IMR-90 (cell line): ENCODE measurements around the gene TRIM2.

Experiments
- CEBPB ChIP-seq: IDR thresholded peaks from 2 replicates; pipeline ENCODE4 v1.6.1; 2012; ENCODE audit warnings: low read depth, low read length, improper control_type of control experiment
- TF ChIP-seq, protein P1 (sequence below): conservative IDR thresholded peaks from 2 replicates; pipeline ENCODE4 v1.5.1; 2012; ENCODE audit warnings: mild to moderate bottlenecking, low read depth, low read length, improper control_type of control experiment

DNA sequence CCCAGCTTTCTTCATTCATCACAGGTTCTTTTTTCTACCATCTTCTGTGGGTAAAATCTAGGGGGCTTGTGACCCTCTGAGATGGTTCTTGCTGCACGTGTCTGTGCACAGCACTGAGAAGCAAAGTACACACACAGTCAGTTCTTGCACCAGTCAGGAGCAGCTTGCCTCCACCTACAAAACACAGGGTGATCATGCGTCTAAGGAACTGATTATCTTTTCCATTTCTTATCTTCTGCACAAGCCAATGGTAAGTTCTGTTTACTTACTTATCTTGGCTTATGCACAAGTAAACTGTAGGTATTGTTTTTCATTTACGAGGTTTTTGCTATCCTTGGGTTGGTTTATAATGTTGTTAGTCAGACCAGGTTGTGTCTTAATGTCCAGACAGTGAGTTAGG is 40.7 kb downstream of the TRIM2 start:
- TF ChIP-seq, protein P1, sequence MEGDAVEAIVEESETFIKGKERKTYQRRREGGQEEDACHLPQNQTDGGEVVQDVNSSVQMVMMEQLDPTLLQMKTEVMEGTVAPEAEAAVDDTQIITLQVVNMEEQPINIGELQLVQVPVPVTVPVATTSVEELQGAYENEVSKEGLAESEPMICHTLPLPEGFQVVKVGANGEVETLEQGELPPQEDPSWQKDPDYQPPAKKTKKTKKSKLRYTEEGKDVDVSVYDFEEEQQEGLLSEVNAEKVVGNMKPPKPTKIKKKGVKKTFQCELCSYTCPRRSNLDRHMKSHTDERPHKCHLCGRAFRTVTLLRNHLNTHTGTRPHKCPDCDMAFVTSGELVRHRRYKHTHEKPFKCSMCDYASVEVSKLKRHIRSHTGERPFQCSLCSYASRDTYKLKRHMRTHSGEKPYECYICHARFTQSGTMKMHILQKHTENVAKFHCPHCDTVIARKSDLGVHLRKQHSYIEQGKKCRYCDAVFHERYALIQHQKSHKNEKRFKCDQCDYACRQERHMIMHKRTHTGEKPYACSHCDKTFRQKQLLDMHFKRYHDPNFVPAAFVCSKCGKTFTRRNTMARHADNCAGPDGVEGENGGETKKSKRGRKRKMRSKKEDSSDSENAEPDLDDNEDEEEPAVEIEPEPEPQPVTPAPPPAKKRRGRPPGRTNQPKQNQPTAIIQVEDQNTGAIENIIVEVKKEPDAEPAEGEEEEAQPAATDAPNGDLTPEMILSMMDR, result no peak
- no peak for TF ChIP-seq CEBPB
